Stimulated activated CD8-positive, alpha-beta memory T cell treated with anti-CD3 and anti-CD28 coated beads, Interleukin-15, amount 100 ng/mL, for 48 hours (primary cell): Measurements from ENCODE around the gene RBKS.
"Not testable (repeated sequence)": the region's sequence is repeated elsewhere in the genome, so short reads cannot be mapped to it uniquely, and the experiment has no call there.

Experiments
- DNase-seq, 2 donors: peaks; one replicate each; pipeline ENCODE4 v3.0.0-alpha.2; 2020; ENCODE audit warnings: low read depth in 2 of 2

Gene RBKS

GRCh38 chr2:27906074-27906473 is 15.9 kb upstream of the RBKS start:
- DNase-seq = no peak

GRCh38 chr2:27904405-27904665 is 14.1 kb upstream of the RBKS start:
- DNase-seq = no peak

GRCh38 chr2:27903649-27904404 is 13.6 kb upstream of the RBKS start:
- no peak for DNase-seq

- no peak for DNase-seq
These were observed 12.8 kb upstream of the RBKS start for GRCh38 chr2:27903018-27903417.

- DNase-seq = no peak
These were observed 11.9 kb upstream of the RBKS start for GRCh38 chr2:27902098-27902497.

GRCh38 chr2:27901234-27901633 is 11.0 kb upstream of the RBKS start:
- DNase-seq = no peak

- DNase-seq = no peak
These were observed 7.5 kb upstream of the RBKS start for GRCh38 chr2:27897717-27898116.

GRCh38 chr2:27893006-27893405 is 2.8 kb upstream of the RBKS start:
- no peak for DNase-seq

GRCh38 chr2:27891673-27892105 is 1.5 kb upstream of the RBKS start:
- DNase-seq = no peak

- DNase-seq = peak; percentile 73 to 78
These were observed 911 bp upstream of the RBKS start for GRCh38 chr2:27890924-27891672.

- DNase-seq = no peak
These were observed 427 bp downstream of the RBKS start for GRCh38 chr2:27889774-27890145.

GRCh38 chr2:27888790-27889189 is 1.4 kb downstream of the RBKS start:
- no peak for DNase-seq

GRCh38 chr2:27887830-27888229 is 2.4 kb downstream of the RBKS start:
- no peak for DNase-seq

- DNase-seq = no peak
These were observed 3.1 kb downstream of the RBKS start for GRCh38 chr2:27887111-27887510.

GRCh38 chr2:27886322-27886721 is 3.9 kb downstream of the RBKS start:
- DNase-seq = no peak

GRCh38 chr2:27885661-27886060 is 4.5 kb downstream of the RBKS start:
- DNase-seq = no peak

- DNase-seq = no peak
These were observed 5.0 kb downstream of the RBKS start for GRCh38 chr2:27885234-27885633.

- no peak for DNase-seq
These were observed 5.6 kb downstream of the RBKS start for GRCh38 chr2:27884601-27885000.

GRCh38 chr2:27882584-27882922 is 7.6 kb downstream of the RBKS start:
- DNase-seq = not testable (repeated sequence)

- not testable (repeated sequence) for DNase-seq
These were observed 8.2 kb downstream of the RBKS start for GRCh38 chr2:27881815-27882583.

GRCh38 chr2:27878825-27879224 is 11.4 kb downstream of the RBKS start:
- no peak for DNase-seq

- DNase-seq = no peak
These were observed 14.9 kb downstream of the RBKS start for GRCh38 chr2:27875089-27875881.
